Gastrocnemius medialis (tissue), 4 donors: ENCODE data around the gene ZNF526. TPM values are rescaled to one million over a fixed set of nuclear protein-coding genes. Genes with fewer than 3 reads are reported as not detected.
A peak's percentile ranks its signal among the peaks of the same experiment; 100 is the strongest.

ENCODE experiments used
- ATAC-seq, 2 donors: fragments of 150-250 bp; one replicate each; pipeline ENCODE4 v1.9.1; 2016
- DNase-seq, 2 donors: peaks; one replicate each; pipeline ENCODE4 v3.0.0-alpha.2; 2019
- H3K27ac ChIP-seq, 4 donors: fragments of 200-600 bp; sonication (generic); 1 replicate in 1 of 4; 2 replicates in 3 of 4; pipeline ENCODE4 v1.5.1; 2016 to 2018; ENCODE audit warnings: mild to moderate bottlenecking in 2 of 4, moderate library complexity in 1 of 4
- H3K27me3 ChIP-seq, 3 donors: fragments of 200-600 bp; sonication (generic) in 2 of 3; 1 replicate in 1 of 3; 2 replicates in 2 of 3; pipeline versions ENCODE4 v1.5.1 to v1.6.0; 2016 to 2019; ENCODE audit warnings: mild to moderate bottlenecking in 1 of 3, moderate library complexity in 1 of 3
- H3K36me3 ChIP-seq, 2 donors: fragments of 200-600 bp; sonication (generic) in 1 of 2; one replicate each; pipeline ENCODE4 v1.5.1; 2017 to 2018
- H3K4me1 ChIP-seq, 2 donors: fragments of 200-600 bp; sonication (generic) in 1 of 2; one replicate each; pipeline ENCODE4 v1.5.1; 2016 to 2017; ENCODE audit warnings: mild to moderate bottlenecking in 2 of 2
- H3K4me3 ChIP-seq, 4 donors: fragments of 200-600 bp; sonication (generic) in 3 of 4; 1 replicate in 1 of 4; 2 replicates in 3 of 4; pipeline ENCODE4 v1.5.1; 2016 to 2019; ENCODE audit warnings: mild to moderate bottlenecking in 2 of 4
- H3K9me3 ChIP-seq, 3 donors: fragments of 200-600 bp; sonication (generic) in 2 of 3; 1 replicate in 1 of 3; 2 replicates in 2 of 3; pipeline ENCODE4 v1.5.1; 2016 to 2019
- CTCF ChIP-seq, 5 experiments: fragments of 450-650 bp in 3 of 5; fragments of 200-600 bp in 2 of 5; sonication (generic) in 2 of 5; IDR thresholded peaks in 4 of 5; conservative IDR thresholded peaks in 1 of 5; 1 replicate in 4 of 5; 2 replicates in 1 of 5; pipeline ENCODE4 v1.5.1; 2016 to 2019; ENCODE audit warnings: antibody characterized with exemption in 5 of 5, mild to moderate bottlenecking in 3 of 5, moderate library complexity in 3 of 5
- POLR2A ChIP-seq, 2 donors: fragments of 450-650 bp; IDR thresholded peaks; one replicate each; pipeline ENCODE4 v1.6.1; 2017; ENCODE audit warnings: antibody characterized with exemption in 2 of 2, mild to moderate bottlenecking in 2 of 2, moderate library complexity in 2 of 2
- in situ Hi-C, 4 donors: fragments of 200-750 bp; cut with MboI; loops; one replicate each; pipeline versions ENCODE4 v1.15.0 to v1.8.0; 2017; ENCODE audit warnings: low sequenced_read_pairs in 4 of 4
- intact Hi-C: fragments of 100-400 bp; cut with DNase I; formaldehyde crosslinking; loops from one replicate; pipeline ENCODE4 v1.15.1; 2023; ENCODE audit warnings: low total_unique reads
- total RNA-seq, 4 donors: library from RNA; depleted of rRNA; stranded (reverse); fragments of >200 nt; gene quantifications; one replicate each; pipeline versions ENCODE4 v1.1.0 to v1.2.3, GENCODE V29; 2016

The ZNF526 gene
- total RNA-seq, 4 donors from 2014 or later, result 3.3 to 5.8 (median 4.9) TPM

GRCh38 chr19:42250183-42250665 lies 30.1 kb downstream of the ZNF526 start:
- no peaks in the 10 kb centered on the region for H3K9me3 ChIP-seq
- peak overlapping the region; percentile 91 to 94 (median 92) for H3K27ac ChIP-seq
- H3K4me3 ChIP-seq, result peak overlapping the region in 2 of 4 donors; percentile 5 to 36
- TF ChIP-seq CTCF (IDR thresholded peaks at IDR 0.05 in 4 of 5, conservative IDR thresholded peaks at IDR 0.05 in 1 of 5), result no peak
- TF ChIP-seq POLR2A (IDR thresholded peaks at IDR 0.05), result no peak
- in situ Hi-C loops, result no loop called here
- ATAC-seq, result no peak
- peaks cover 36 to 38% of the 10 kb centered on the region in 2 donors for H3K4me1 ChIP-seq
- H3K27me3 ChIP-seq, result peaks cover 4 to 20% (median 20%) of the 10 kb centered on the region in 3 donors
- intact Hi-C loops, result no loop called here
- DNase-seq, result peak in 1 of 2 donors; percentile 41
- H3K36me3 ChIP-seq, result no peaks in the 10 kb centered on the region

GRCh38 chr19:42250666-42251531 lies 30.8 kb downstream of the ZNF526 start:
- H3K4me3 ChIP-seq, result peak overlapping the region in 3 of 4 donors; percentile 5 to 36 (median 6)
- in situ Hi-C loops (no loop called here), intact Hi-C loops (no loop called here)
- H3K9me3 ChIP-seq, result no peaks in the 10 kb centered on the region
- peak overlapping the region; percentile 91 to 94 (median 92) for H3K27ac ChIP-seq
- TF ChIP-seq CTCF (IDR thresholded peaks at IDR 0.05 in 4 of 5, conservative IDR thresholded peaks at IDR 0.05 in 1 of 5) (no peak), POLR2A (IDR thresholded peaks at IDR 0.05) (no peak)
- no peaks in the 10 kb centered on the region for H3K36me3 ChIP-seq
- peaks cover 9 to 27% (median 26%) of the 10 kb centered on the region in 3 donors for H3K27me3 ChIP-seq
- DNase-seq (no peak), ATAC-seq (no peak)
- peaks cover 32 to 33% of the 10 kb centered on the region in 2 donors for H3K4me1 ChIP-seq

GRCh38 chr19:42251572-42252358 lies 31.7 kb downstream of the ZNF526 start:
- ATAC-seq (no peak), DNase-seq (no peak)
- in situ Hi-C loops, result no loop called here
- peak overlapping the region; percentile 91 to 94 (median 92) for H3K27ac ChIP-seq
- peak overlapping the region; percentile 60 to 90 (median 76) for H3K4me3 ChIP-seq
- H3K27me3 ChIP-seq, result peaks cover 14 to 34% (median 34%) of the 10 kb centered on the region in 3 donors
- peaks cover 26 to 31% of the 10 kb centered on the region in 2 donors for H3K4me1 ChIP-seq
- no peak for TF ChIP-seq CTCF (IDR thresholded peaks at IDR 0.05 in 4 of 5, conservative IDR thresholded peaks at IDR 0.05 in 1 of 5)
- no peak for TF ChIP-seq POLR2A (IDR thresholded peaks at IDR 0.05)
- H3K36me3 ChIP-seq, result no peaks in the 10 kb centered on the region
- intact Hi-C loops, result loop anchor here (2.0 kb wide), 1 partner anchor 73 kb away; the partner anchor contains the start of gene MEGF8
- no peaks in the 10 kb centered on the region for H3K9me3 ChIP-seq

- Histone ChIP-seq H3K27ac (peak overlapping the region; percentile 91 to 94 (median 92)), H3K4me1 (peaks cover 30 to 31% of the 10 kb centered on the region in 2 donors), H3K9me3 (no peaks in the 10 kb centered on the region), H3K27me3 (peaks cover 19 to 40% (median 37%) of the 10 kb centered on the region in 3 donors), H3K36me3 (no peaks in the 10 kb centered on the region), H3K4me3 (peak overlapping the region; percentile 60 to 90 (median 76))
- ATAC-seq, result no peak
- DNase-seq, result peak in 1 of 2 donors; percentile 33
- peak; percentile 2 to 8 for TF ChIP-seq POLR2A (IDR thresholded peaks at IDR 0.05)
- no peak for TF ChIP-seq CTCF (IDR thresholded peaks at IDR 0.05 in 4 of 5, conservative IDR thresholded peaks at IDR 0.05 in 1 of 5)
- intact Hi-C loops, result loop anchor here (2.0 kb wide), 1 partner anchor 72 kb away; the partner anchor contains the start of gene MEGF8
- in situ Hi-C loops, result no loop called here
Observed at GRCh38 chr19:42252365-42253244, 32.5 kb downstream of the ZNF526 start.
